OCI-LY7 (cell line): ENCODE results near the gene FHL1. TPM values are rescaled to one million over a fixed set of nuclear protein-coding genes. Genes with fewer than 3 reads are reported as not detected.

Experiments used
- BruUV-seq: library from RNA; stranded (reverse); fragments of 400-500 nt; replicated peaks from 2 replicates; lab custom pipeline; 2021; lab: Mats Ljungman, UMichigan
- CTCF ChIA-PET: fragments of 300-600 bp; sonication (Branson Sonifier 250); formaldehyde crosslinking; loops from one replicate; lab custom pipeline; 2022; ENCODE audit warnings: antibody characterized with exemption; ENCODE audit not compliant: unreplicated experiment; lab: Charles Lee
- POLR2A ChIA-PET: fragments of 300-600 bp; sonication (Branson Sonifier 250); formaldehyde crosslinking; loops from one replicate; lab custom pipeline; 2022; ENCODE audit warnings: antibody characterized with exemption; lab: Charles Lee
- DNase-seq: peaks from one replicate; pipeline ENCODE4 v3.0.0-alpha.2; 2015; ENCODE audit warnings: low spot score
- H2AFZ ChIP-seq: fragments of 200-600 bp; sonication (generic), shearing (Covaris generic); 2 replicates; pipeline ENCODE4 v1.6.1; 2014; ENCODE audit warnings: mild to moderate bottlenecking, antibody characterized with exemption, low read length, moderate library complexity
- H3K27ac ChIP-seq: fragments of 200-600 bp; sonication (generic); 2 replicates; pipeline ENCODE4 v1.5.1; 2014; ENCODE audit warnings: mixed run types, low read depth, mild to moderate bottlenecking, moderate library complexity, low read length, inconsistent platforms; ENCODE audit not compliant: poor library complexity, severe bottlenecking
- H3K36me3 ChIP-seq: fragments of 200-600 bp; sonication (generic); 2 replicates; pipeline ENCODE4 v1.6.1; 2014; ENCODE audit warnings: mild to moderate bottlenecking, antibody characterized with exemption, low read length, moderate library complexity, mixed read lengths; ENCODE audit not compliant: insufficient read depth
- H3K4me1 ChIP-seq: fragments of 200-600 bp; sonication (generic); 2 replicates; pipeline ENCODE4 v1.5.1; 2014; ENCODE audit warnings: mild to moderate bottlenecking, low read length; ENCODE audit not compliant: insufficient read depth, poor library complexity, severe bottlenecking
- H3K4me2 ChIP-seq: fragments of 200-600 bp; sonication (generic); 2 replicates; pipeline ENCODE4 v1.6.1; 2014; ENCODE audit warnings: mild to moderate bottlenecking, low read length
- H3K4me3 ChIP-seq: fragments of 200-600 bp; sonication (generic); 2 replicates; pipeline ENCODE4 v1.5.1; 2014; ENCODE audit warnings: mild to moderate bottlenecking, low read depth, low read length; ENCODE audit not compliant: poor library complexity, severe bottlenecking
- H3K79me2 ChIP-seq: fragments of 200-600 bp; sonication (generic); 2 replicates; pipeline ENCODE4 v1.6.1; 2016; ENCODE audit warnings: low read depth, mild to moderate bottlenecking, low read length, moderate library complexity, mixed read lengths; ENCODE audit not compliant: insufficient read depth
- H3K9me2 ChIP-seq: fragments of 200-600 bp; sonication (generic); 2 replicates; pipeline ENCODE4 v1.6.1; 2016; ENCODE audit warnings: mild to moderate bottlenecking, low read length, mixed read lengths; ENCODE audit not compliant: insufficient read depth
- H3K9me3 ChIP-seq: fragments of 200-600 bp; sonication (generic); 2 replicates; pipeline ENCODE4 v1.6.1; 2014; ENCODE audit warnings: mild to moderate bottlenecking, mixed run types, low read length, mixed read lengths
- H4K20me1 ChIP-seq: fragments of 200-600 bp; sonication (generic); 2 replicates; pipeline ENCODE4 v1.6.1; 2014; ENCODE audit warnings: mild to moderate bottlenecking, antibody characterized with exemption, low read length, moderate library complexity, mixed read lengths; ENCODE audit not compliant: insufficient read depth
- CTCF ChIP-seq: fragments of 200-600 bp; sonication (generic); conservative IDR thresholded peaks from 2 replicates; pipeline ENCODE4 v1.5.1; 2014; ENCODE audit warnings: mild to moderate bottlenecking, antibody characterized with exemption, low read length, moderate library complexity, mixed read lengths
- EZH2phosphoT487 ChIP-seq: fragments of 200-600 bp; sonication (generic); IDR thresholded peaks from 2 replicates; pipeline ENCODE4 v1.6.1; 2018; ENCODE audit warnings: low read depth, borderline replicate concordance, mild to moderate bottlenecking, mixed run types, antibody characterized with exemption, low read length, moderate library complexity, mixed read lengths
- intact Hi-C: fragments of 100-400 bp; cut with micrococcal nuclease; formaldehyde crosslinking; loops from one replicate; pipeline ENCODE4 v1.10.0; 2022; ENCODE audit not compliant: unreplicated experiment
- total RNA-seq, 2 experiments: library from RNA; depleted of rRNA in 1 of 2; stranded (reverse); fragments of >200 nt in 1 of 2; shearing (Covaris generic) in 1 of 2; gene quantifications; 2 replicates each; pipeline ENCODE4 v1.2.3, GENCODE V29; 2014 to 2022

The FHL1 gene
- total RNA-seq, 2 experiments from 2014 or later, result 1.4 TPM; not detected in 1

DNA sequence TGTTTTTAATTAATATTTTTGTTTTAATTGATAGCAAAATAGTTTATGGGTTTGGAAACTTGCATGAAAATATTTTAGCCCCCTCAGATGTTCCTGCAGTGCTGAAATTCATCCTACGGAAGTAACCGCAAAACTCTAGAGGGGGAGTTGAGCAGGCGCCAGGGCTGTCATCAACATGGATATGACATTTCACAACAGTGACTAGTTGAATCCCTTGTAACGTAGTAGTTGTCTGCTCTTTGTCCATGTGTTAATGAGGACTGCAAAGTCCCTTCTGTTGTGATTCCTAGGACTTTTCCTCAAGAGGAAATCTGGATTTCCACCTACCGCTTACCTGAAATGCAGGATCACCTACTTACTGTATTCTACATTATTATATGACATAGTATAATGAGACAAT is 63.5 kb downstream of the FHL1 start:
- Histone ChIP-seq H3K27ac (no peak overlapping the region), H3K9me2 (no peaks in the 10 kb centered on the region), H4K20me1 (no peaks in the 10 kb centered on the region), H2AFZ (no peak overlapping the region), H3K4me1 (peaks cover 13% of the 10 kb centered on the region), H3K79me2 (no peaks in the 10 kb centered on the region), H3K4me2 (no peak overlapping the region), H3K9me3 (no peaks in the 10 kb centered on the region), H3K36me3 (no peaks in the 10 kb centered on the region), H3K4me3 (no peak overlapping the region)
- ChIA-PET CTCF (no interaction called here), POLR2A (no interaction called here)
- DNase-seq, result no peak
- no peak for TF ChIP-seq CTCF
- intact Hi-C loops, result no loop called here
- BruUV-seq, result no TSS peak

DNA sequence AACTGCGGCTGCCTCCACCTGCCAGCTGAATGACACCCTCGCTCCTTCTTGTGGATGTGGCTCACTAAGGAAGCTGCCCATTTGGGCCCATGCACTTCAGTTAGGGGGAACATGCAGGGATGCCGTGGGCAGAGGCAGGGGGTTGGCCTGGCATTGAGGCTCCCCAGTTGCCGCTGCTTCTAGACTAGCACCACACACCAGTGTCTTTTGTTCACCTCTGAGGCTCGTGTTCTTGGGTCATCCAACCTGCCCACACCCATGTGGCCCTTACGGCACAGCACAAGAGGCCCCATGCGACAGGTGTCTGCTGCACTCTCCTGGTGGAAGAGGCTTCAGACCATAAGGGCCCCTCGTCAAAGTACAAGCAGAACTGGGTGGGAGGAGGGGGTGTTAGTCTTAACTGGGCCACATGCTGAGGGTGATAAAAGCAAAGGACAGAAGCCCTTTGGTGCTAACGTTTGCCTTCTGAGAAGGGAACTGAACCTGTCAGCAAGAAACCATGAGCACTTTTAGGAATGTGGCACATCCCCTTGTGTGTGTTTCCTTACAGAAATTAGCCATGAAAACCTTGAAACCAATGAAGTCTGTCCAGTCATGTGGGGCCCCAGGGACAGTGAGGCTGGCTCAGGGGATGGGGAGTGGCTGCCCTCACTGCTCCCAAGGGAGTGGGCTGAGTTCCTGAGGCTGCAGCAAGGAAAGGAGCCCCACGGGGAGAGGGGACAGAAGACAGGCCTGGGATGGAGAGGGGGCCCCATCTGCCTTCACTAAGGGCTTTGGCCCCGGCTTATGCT is 64.6 kb downstream of the FHL1 start:
- no peaks in the 10 kb centered on the region for H4K20me1 ChIP-seq
- intact Hi-C loops, result no loop called here
- H3K4me2 ChIP-seq, result no peak overlapping the region
- no peaks in the 10 kb centered on the region for H3K9me2 ChIP-seq
- no peak overlapping the region for H2AFZ ChIP-seq
- no peak for DNase-seq
- ChIA-PET CTCF (no interaction called here), POLR2A (no interaction called here)
- no peaks in the 10 kb centered on the region for H3K9me3 ChIP-seq
- H3K4me1 ChIP-seq, result peaks cover 13% of the 10 kb centered on the region
- no peak for TF ChIP-seq CTCF
- TF ChIP-seq EZH2phosphoT487, result no peak
- H3K36me3 ChIP-seq, result no peaks in the 10 kb centered on the region; the same call in 1 of the 2 replicates
- no peak overlapping the region for H3K27ac ChIP-seq
- no peaks in the 10 kb centered on the region for H3K79me2 ChIP-seq
- BruUV-seq, result no TSS peak
- H3K4me3 ChIP-seq, result no peak overlapping the region

GRCh38 chrX:136212557-136213111 is 65.3 kb downstream of the FHL1 start:
- ChIA-PET POLR2A (no interaction called here), CTCF (no interaction called here)
- intact Hi-C loops, result no loop called here
- no peaks in the 10 kb centered on the region for H4K20me1 ChIP-seq
- peaks cover 13% of the 10 kb centered on the region for H3K4me1 ChIP-seq
- H2AFZ ChIP-seq, result no peak overlapping the region
- no peaks in the 10 kb centered on the region; the same call in 1 of the 2 replicates for H3K36me3 ChIP-seq
- H3K4me2 ChIP-seq, result no peak overlapping the region
- TF ChIP-seq CTCF (no peak), EZH2phosphoT487 (no peak)
- no peaks in the 10 kb centered on the region for H3K9me3 ChIP-seq
- no TSS peak for BruUV-seq
- no peaks in the 10 kb centered on the region for H3K9me2 ChIP-seq
- H3K27ac ChIP-seq, result no peak overlapping the region
- no peak overlapping the region for H3K4me3 ChIP-seq
- H3K79me2 ChIP-seq, result no peaks in the 10 kb centered on the region
- no peak for DNase-seq
